ENCODE results near the gene ITGA11. TPM values are rescaled to one million over a fixed set of nuclear protein-coding genes. Genes with fewer than 3 reads are reported as not detected.

ITGA11 gene
- polyA plus RNA-seq, 6 donors from 2014 or later, result 0.04 TPM; not detected in 5

- Mint-ChIP-seq H3K4me1 (no peaks in the 10 kb centered on the region), H3K27ac (no peak overlapping the region), H3K9me3 (no peaks in the 10 kb centered on the region), H3K36me3 (no peaks in the 10 kb centered on the region), H3K4me3 (no peak overlapping the region), H3K27me3 (peaks cover 9 to 23% (median 18%) of the 10 kb centered on the region in 3 donors)
- ATAC-seq (ENCODE audit: low read depth in 2 of 2) (no peak), DNase-seq (no peak)
Observed at GRCh38 chr15:68337826-68338225, 94.1 kb downstream of the ITGA11 start.

- Mint-ChIP-seq H3K4me1 (no peaks in the 10 kb centered on the region), H3K27me3 (peaks cover 9 to 30% (median 26%) of the 10 kb centered on the region in 3 donors), H3K27ac (no peak overlapping the region), H3K4me3 (no peak overlapping the region), H3K36me3 (no peaks in the 10 kb centered on the region), H3K9me3 (no peaks in the 10 kb centered on the region)
- DNase-seq, result no peak
- ATAC-seq (ENCODE audit: low read depth in 2 of 2), result no peak
Observed at GRCh38 chr15:68336516-68336915, 95.4 kb downstream of the ITGA11 start.

GRCh38 chr15:68335655-68336054, 96.3 kb downstream of the ITGA11 start:
- DNase-seq (no peak), ATAC-seq (ENCODE audit: low read depth in 2 of 2) (no peak)
- Mint-ChIP-seq H3K27ac (peak overlapping the region in 1 of 6 donors; percentile 22), H3K4me3 (no peak overlapping the region), H3K27me3 (peaks cover 9 to 34% (median 30%) of the 10 kb centered on the region in 3 donors), H3K36me3 (no peaks in the 10 kb centered on the region), H3K4me1 (no peaks in the 10 kb centered on the region), H3K9me3 (no peaks in the 10 kb centered on the region)

- no peaks in the 10 kb centered on the region for H3K36me3 Mint-ChIP-seq
- H3K4me3 Mint-ChIP-seq, result no peak overlapping the region
- H3K4me1 Mint-ChIP-seq, result no peaks in the 10 kb centered on the region
- ATAC-seq (ENCODE audit: low read depth in 2 of 2), result no peak
- no peaks in the 10 kb centered on the region for H3K9me3 Mint-ChIP-seq
- DNase-seq, result no peak
- H3K27ac Mint-ChIP-seq, result no peak overlapping the region
- peaks cover 9 to 35% (median 30%) of the 10 kb centered on the region in 3 donors for H3K27me3 Mint-ChIP-seq
Observed at GRCh38 chr15:68335251-68335650, 96.7 kb downstream of the ITGA11 start.

- DNase-seq (no peak), ATAC-seq (ENCODE audit: low read depth in 2 of 2) (no peak)
- no peak overlapping the region for H3K4me3 Mint-ChIP-seq
- H3K27ac Mint-ChIP-seq, result peak overlapping the region in 2 of 6 donors; percentile 4 to 82
- H3K27me3 Mint-ChIP-seq, result peaks cover 9 to 35% (median 30%) of the 10 kb centered on the region in 3 donors
- H3K9me3 Mint-ChIP-seq, result no peaks in the 10 kb centered on the region
- H3K4me1 Mint-ChIP-seq, result no peaks in the 10 kb centered on the region
- H3K36me3 Mint-ChIP-seq, result no peaks in the 10 kb centered on the region
Observed at GRCh38 chr15:68334661-68335124, 97.3 kb downstream of the ITGA11 start.

DNA sequence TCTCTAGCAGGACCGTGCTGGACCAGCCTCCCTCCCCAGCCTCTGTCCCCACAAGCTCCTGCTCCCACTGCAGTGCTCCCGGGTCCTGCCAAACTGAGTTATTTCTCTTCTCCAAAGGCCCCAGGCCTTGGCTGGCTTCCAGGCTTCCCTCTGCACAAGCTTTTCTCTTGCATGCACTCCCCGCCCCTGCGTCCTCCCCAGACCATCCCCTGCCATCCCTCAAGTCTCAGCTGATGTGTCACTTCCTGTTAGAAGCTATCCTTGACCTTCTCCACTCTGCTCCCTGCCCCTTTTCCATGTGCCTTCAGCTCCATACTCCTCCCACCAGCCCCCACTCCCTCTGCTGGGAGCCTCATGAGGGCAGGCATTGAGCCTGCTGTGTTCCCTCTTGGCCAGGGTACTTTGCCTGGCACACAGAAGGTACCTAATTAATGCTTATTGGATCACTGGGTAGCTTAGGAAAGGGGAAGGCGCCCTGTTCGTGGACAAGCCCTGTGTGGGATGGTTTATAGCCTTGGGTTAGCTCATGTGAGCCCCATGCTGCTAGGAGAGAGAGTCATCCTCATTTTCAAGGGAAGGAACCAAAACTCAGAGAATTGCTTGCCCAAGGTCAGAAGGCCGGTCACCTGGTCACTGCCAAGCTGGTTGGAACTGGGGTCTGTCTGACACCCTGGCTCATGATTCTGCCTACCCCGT, 98.0 kb downstream of the ITGA11 start:
- H3K27ac Mint-ChIP-seq, result peak overlapping the region in 1 of 6 donors; percentile 4
- H3K27me3 Mint-ChIP-seq, result peaks cover 9 to 35% (median 30%) of the 10 kb centered on the region in 3 donors
- DNase-seq (no peak), ATAC-seq (ENCODE audit: low read depth in 2 of 2) (no peak)
- no peaks in the 10 kb centered on the region for H3K36me3 Mint-ChIP-seq
- H3K4me3 Mint-ChIP-seq, result no peak overlapping the region
- H3K4me1 Mint-ChIP-seq, result no peaks in the 10 kb centered on the region
- no peaks in the 10 kb centered on the region for H3K9me3 Mint-ChIP-seq

DNA sequence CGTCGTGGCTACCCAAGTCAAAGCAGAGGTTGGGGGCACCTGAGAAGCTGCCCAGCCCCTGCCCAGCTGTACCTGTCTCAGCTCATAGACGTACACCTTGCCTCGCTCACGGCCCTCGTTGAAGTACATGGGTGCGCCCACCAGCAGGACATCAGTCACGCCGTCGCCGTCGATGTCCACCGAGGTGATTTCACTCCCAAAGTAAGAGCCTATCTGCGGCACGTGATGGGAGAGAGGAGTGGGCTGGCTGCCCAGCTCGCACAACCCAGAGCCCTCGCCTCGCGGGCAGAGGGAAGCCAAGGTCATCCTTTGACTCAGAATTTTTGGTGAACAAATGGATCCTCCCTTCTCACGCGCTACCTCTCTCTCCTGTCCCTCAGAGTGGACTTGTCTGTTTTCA, 99.7 kb downstream of the ITGA11 start:
- Mint-ChIP-seq H3K36me3 (no peaks in the 10 kb centered on the region), H3K4me1 (no peaks in the 10 kb centered on the region), H3K4me3 (no peak overlapping the region), H3K9me3 (no peaks in the 10 kb centered on the region), H3K27me3 (peaks cover 9 to 45% (median 32%) of the 10 kb centered on the region in 3 donors), H3K27ac (no peak overlapping the region)
- no peak for ATAC-seq (ENCODE audit: low read depth in 2 of 2)
- no peak for DNase-seq

DNA sequence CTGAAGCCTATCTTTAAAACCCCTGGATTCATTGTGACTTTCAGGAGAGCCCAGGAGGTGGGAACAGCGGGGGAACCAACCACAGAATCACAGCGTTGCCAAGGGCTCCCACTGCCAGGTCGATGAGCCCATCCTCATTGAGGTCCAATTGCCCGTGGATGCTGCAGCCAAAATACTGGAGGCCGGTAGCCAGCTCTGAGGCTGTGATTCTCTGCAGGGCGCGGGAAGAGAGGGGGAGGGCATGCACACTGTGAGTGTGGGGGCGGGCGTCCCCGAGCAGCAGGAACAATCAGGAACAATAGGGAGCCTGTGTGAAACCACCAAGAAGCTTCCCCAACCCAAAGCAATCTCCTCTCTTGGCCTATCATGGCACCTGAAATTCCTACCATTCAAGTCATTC, 101.1 kb downstream of the ITGA11 start:
- Mint-ChIP-seq H3K27ac (no peak overlapping the region), H3K27me3 (peaks cover 9 to 55% (median 36%) of the 10 kb centered on the region in 3 donors), H3K9me3 (no peaks in the 10 kb centered on the region), H3K4me3 (no peak overlapping the region), H3K36me3 (no peaks in the 10 kb centered on the region), H3K4me1 (no peaks in the 10 kb centered on the region)
- DNase-seq, result no peak
- ATAC-seq (ENCODE audit: low read depth in 2 of 2), result no peak

GRCh38 chr15:68330416-68330815, 101.5 kb downstream of the ITGA11 start:
- Mint-ChIP-seq H3K9me3 (no peaks in the 10 kb centered on the region), H3K4me1 (no peaks in the 10 kb centered on the region), H3K27me3 (peaks cover 9 to 55% (median 36%) of the 10 kb centered on the region in 3 donors), H3K4me3 (no peak overlapping the region), H3K36me3 (no peaks in the 10 kb centered on the region), H3K27ac (no peak overlapping the region)
- ATAC-seq (ENCODE audit: low read depth in 2 of 2) (no peak), DNase-seq (no peak)

DNA sequence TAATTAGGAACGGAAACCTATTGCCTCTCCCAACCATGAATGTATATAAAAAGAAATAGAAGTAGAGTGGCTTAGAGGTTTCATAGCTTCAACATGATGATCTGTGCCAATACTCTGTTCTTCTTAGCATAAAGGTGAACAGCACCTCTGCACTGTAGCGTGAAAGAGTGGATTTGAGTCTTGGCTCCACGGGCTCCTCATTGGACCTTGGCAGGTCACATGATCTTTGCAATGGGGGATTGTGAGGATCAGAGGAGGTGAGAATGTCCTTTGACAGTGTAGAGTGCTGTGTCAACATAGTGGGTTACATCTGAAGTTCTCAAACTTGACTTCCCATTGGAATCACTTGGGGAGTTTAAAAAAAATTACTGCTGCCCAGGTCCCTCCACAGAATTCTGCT, 103.0 kb downstream of the ITGA11 start:
- H3K36me3 Mint-ChIP-seq, result no peaks in the 10 kb centered on the region
- H3K9me3 Mint-ChIP-seq, result no peaks in the 10 kb centered on the region
- no peak for ATAC-seq (ENCODE audit: low read depth in 2 of 2)
- no peaks in the 10 kb centered on the region for H3K4me1 Mint-ChIP-seq
- H3K27ac Mint-ChIP-seq, result no peak overlapping the region
- peaks cover 3 to 46% (median 27%) of the 10 kb centered on the region in 3 donors for H3K27me3 Mint-ChIP-seq
- DNase-seq, result no peak
- no peak overlapping the region for H3K4me3 Mint-ChIP-seq

- no peak for ATAC-seq (ENCODE audit: low read depth in 2 of 2)
- Mint-ChIP-seq H3K27ac (peak overlapping the region in 1 of 6 donors; percentile 28), H3K36me3 (no peaks in the 10 kb centered on the region), H3K4me1 (no peaks in the 10 kb centered on the region), H3K9me3 (no peaks in the 10 kb centered on the region), H3K27me3 (peaks cover 0 to 41% (median 22%) of the 10 kb centered on the region in 3 donors), H3K4me3 (peak overlapping the region in 1 of 8 donors; percentile 53)
- no peak for DNase-seq
Observed at GRCh38 chr15:68328443-68328842, 103.5 kb downstream of the ITGA11 start.

- Mint-ChIP-seq H3K36me3 (no peaks in the 10 kb centered on the region), H3K4me1 (no peaks in the 10 kb centered on the region), H3K9me3 (no peaks in the 10 kb centered on the region), H3K4me3 (no peak overlapping the region), H3K27me3 (peaks cover 0 to 31% (median 16%) of the 10 kb centered on the region in 3 donors), H3K27ac (peak overlapping the region in 1 of 6 donors; percentile 2)
- ATAC-seq (ENCODE audit: low read depth in 2 of 2) (no peak), DNase-seq (no peak)
Observed at GRCh38 chr15:68326711-68327354, 105.1 kb downstream of the ITGA11 start.

DNA sequence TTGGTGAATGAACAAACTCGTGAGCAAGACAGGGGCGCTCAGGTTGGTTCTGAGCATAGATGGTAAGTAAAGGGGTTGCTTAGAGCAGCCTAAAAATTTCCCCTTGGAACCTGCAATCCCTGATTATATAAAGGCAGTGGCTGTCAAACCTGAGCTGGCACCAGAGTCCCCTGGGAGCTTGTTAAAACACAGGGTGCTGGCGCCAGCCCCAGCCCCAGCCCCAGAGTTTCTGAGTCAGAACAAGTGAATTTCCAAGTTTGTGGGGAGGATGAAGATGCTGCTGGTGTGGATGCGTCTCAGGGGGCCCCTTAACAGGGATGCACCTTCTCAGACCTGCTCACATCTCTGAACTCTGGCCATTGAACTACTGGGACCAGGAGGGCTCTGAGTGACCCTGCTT, 106.2 kb downstream of the ITGA11 start:
- Mint-ChIP-seq H3K4me1 (no peaks in the 10 kb centered on the region), H3K9me3 (no peaks in the 10 kb centered on the region), H3K27ac (no peak overlapping the region), H3K4me3 (no peak overlapping the region), H3K27me3 (peaks cover 0 to 22% (median 21%) of the 10 kb centered on the region in 3 donors), H3K36me3 (no peaks in the 10 kb centered on the region)
- DNase-seq (no peak), ATAC-seq (ENCODE audit: low read depth in 2 of 2) (no peak)

DNA sequence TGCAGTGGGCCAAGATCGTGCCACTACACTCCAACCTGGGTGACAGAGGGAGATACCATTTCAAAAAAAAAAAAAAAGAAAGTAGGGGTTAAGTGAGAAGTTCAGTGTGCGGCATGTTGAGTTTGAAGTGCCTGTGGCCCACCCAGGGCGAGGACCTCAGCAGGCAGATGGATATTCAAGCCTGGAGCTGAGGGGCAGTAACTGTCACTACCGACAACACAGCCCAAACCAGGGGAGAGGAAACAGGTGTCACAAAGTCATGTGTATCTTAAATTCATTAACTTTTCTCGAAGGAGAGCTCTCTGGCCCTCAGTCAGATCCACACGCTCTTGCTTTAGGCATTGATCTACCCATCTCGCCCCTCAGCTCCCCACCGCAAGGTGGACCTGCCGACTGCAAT, 109.2 kb downstream of the ITGA11 start:
- Mint-ChIP-seq H3K9me3 (no peaks in the 10 kb centered on the region), H3K4me3 (no peak overlapping the region), H3K27me3 (peaks cover 0 to 17% (median 15%) of the 10 kb centered on the region in 3 donors), H3K4me1 (no peaks in the 10 kb centered on the region), H3K36me3 (no peaks in the 10 kb centered on the region), H3K27ac (no peak overlapping the region)
- DNase-seq, result no peak
- ATAC-seq (ENCODE audit: low read depth in 2 of 2), result no peak
